SIG-M5 (cell line): ENCODE data around the gene RRAGC.

Experiments
- DNase-seq: peaks from one replicate; lab custom pipeline; 2025; lab: John Stamatoyannopoulos, UW

RRAGC gene

GRCh38 chr1:38859561-38860453 is at the start of gene RRAGC:
RRAGC (minus strand) TSS chr1:38859772; CDS start chr1:38859646, 126 bp downstream.
- peak; percentile 76 for DNase-seq

GRCh38 chr1:38908821-38909220 is 49.2 kb upstream of the RRAGC start:
- no peak for DNase-seq

- no peak for DNase-seq
Observed at GRCh38 chr1:38905985-38906384, 46.4 kb upstream of the RRAGC start.

- DNase-seq, result no peak
Observed at GRCh38 chr1:38899560-38899959, 40.0 kb upstream of the RRAGC start.

GRCh38 chr1:38898653-38899230 is 39.2 kb upstream of the RRAGC start:
- DNase-seq, result no peak

- no peak for DNase-seq
Observed at GRCh38 chr1:38896169-38896568, 36.6 kb upstream of the RRAGC start.

- DNase-seq, result no peak
Observed at GRCh38 chr1:38892976-38893375, 33.4 kb upstream of the RRAGC start.

GRCh38 chr1:38891753-38892152 is 32.2 kb upstream of the RRAGC start:
- no peak for DNase-seq

GRCh38 chr1:38889589-38889988 is 30.0 kb upstream of the RRAGC start:
- no peak for DNase-seq

GRCh38 chr1:38888423-38889333 is 29.1 kb upstream of the RRAGC start:
- no peak for DNase-seq

- no peak for DNase-seq
Observed at GRCh38 chr1:38885092-38885491, 25.5 kb upstream of the RRAGC start.

- DNase-seq, result no peak
Observed at GRCh38 chr1:38881487-38881886, 21.9 kb upstream of the RRAGC start, which contains the start of gene GJA9. GJA9 (minus strand) TSS chr1:38881587; CDS start chr1:38876098, 5,489 bp downstream.

GRCh38 chr1:38875811-38876210 is 16.2 kb upstream of the RRAGC start:
- DNase-seq, result no peak

- DNase-seq, result peak; percentile 65
Observed at GRCh38 chr1:38873027-38873969, 13.7 kb upstream of the RRAGC start, which contains the start of gene MYCBP. MYCBP (minus strand) TSS chr1:38873348; CDS start chr1:38873305, 43 bp downstream.

- no peak for DNase-seq
Observed at GRCh38 chr1:38872401-38873026, 12.9 kb upstream of the RRAGC start.

- DNase-seq, result no peak
Observed at GRCh38 chr1:38870996-38871395, 11.4 kb upstream of the RRAGC start.

GRCh38 chr1:38867208-38867607 is 7.6 kb upstream of the RRAGC start:
- no peak for DNase-seq

- no peak for DNase-seq
Observed at GRCh38 chr1:38865112-38865715, 5.6 kb upstream of the RRAGC start.

- no peak for DNase-seq
Observed at GRCh38 chr1:38860454-38860795, 853 bp upstream of the RRAGC start.

- no peak for DNase-seq
Observed at GRCh38 chr1:38858833-38859560, 575 bp downstream of the RRAGC start.
